ENCODE measurements around the gene ENDOV. TPM values are rescaled to one million over a fixed set of nuclear protein-coding genes. Genes with fewer than 3 reads are reported as not detected.

The ENDOV gene
- total RNA-seq, 2 donors from 2014 or later = 8.3 to 17.5 TPM

DNA sequence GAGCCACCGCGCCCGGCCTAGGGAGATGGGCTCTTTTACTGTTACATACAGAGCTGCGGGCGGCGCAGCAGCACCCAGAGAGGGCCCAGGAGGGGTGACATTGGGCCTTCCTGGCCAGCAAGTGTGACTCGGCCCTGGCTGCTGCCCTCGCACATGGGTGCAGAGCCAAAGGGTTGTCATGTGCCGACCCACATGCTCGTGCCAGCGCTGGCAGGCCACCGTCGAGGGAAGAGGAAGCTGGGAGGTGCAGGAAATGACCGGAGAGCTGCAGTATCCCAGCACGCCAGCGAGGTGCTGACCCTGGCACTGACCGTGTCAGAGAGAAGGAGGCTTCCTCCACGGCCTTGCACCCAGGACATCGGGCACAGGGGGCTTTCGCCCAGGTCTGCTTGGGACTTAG lies 8.0 kb downstream of the ENDOV start:
- peaks cover 8% of the 10 kb centered on the region for H3K4me1 ChIP-seq
- H3K27ac ChIP-seq = no peak overlapping the region
- H3K27me3 ChIP-seq = no peaks in the 10 kb centered on the region
- WGBS, 2 donors = 63 to 100% methylated on average over 3 to 19 of the region's 20 CpGs
- DNase-seq (no peak), ATAC-seq (no peak)
- TF ChIP-seq POLR2A (IDR thresholded peaks at IDR 0.05) = no peak
- TF ChIP-seq, protein P1, sequence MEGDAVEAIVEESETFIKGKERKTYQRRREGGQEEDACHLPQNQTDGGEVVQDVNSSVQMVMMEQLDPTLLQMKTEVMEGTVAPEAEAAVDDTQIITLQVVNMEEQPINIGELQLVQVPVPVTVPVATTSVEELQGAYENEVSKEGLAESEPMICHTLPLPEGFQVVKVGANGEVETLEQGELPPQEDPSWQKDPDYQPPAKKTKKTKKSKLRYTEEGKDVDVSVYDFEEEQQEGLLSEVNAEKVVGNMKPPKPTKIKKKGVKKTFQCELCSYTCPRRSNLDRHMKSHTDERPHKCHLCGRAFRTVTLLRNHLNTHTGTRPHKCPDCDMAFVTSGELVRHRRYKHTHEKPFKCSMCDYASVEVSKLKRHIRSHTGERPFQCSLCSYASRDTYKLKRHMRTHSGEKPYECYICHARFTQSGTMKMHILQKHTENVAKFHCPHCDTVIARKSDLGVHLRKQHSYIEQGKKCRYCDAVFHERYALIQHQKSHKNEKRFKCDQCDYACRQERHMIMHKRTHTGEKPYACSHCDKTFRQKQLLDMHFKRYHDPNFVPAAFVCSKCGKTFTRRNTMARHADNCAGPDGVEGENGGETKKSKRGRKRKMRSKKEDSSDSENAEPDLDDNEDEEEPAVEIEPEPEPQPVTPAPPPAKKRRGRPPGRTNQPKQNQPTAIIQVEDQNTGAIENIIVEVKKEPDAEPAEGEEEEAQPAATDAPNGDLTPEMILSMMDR (IDR thresholded peaks at IDR 0.05) = no peak
- intact Hi-C loops (cut with DNase I) = loop anchor here (5.0 to 10.0 kb wide), 2 partner anchors 559 to 682 kb away; no protein-coding TSS in a partner anchor
- no peaks in the 10 kb centered on the region for H3K9me3 ChIP-seq
- H3K4me3 ChIP-seq = no peak overlapping the region
- H3K36me3 ChIP-seq (replicated peaks in 1 of 2; ENCODE audit: insufficient read depth in 1 of 2, low read depth in 2 of 2) = peaks cover 0 to 2% of the 10 kb centered on the region in 2 donors

- no peak for DNase-seq
- intact Hi-C loops (cut with DNase I) = loop anchor here (5.0 to 10.0 kb wide), 2 partner anchors 559 to 681 kb away; no protein-coding TSS in a partner anchor
- peaks cover 8% of the 10 kb centered on the region for H3K4me1 ChIP-seq
- no peak overlapping the region for H3K27ac ChIP-seq
- H3K27me3 ChIP-seq = no peaks in the 10 kb centered on the region
- H3K36me3 ChIP-seq (replicated peaks in 1 of 2; ENCODE audit: insufficient read depth in 1 of 2, low read depth in 2 of 2) = peaks cover 0 to 2% of the 10 kb centered on the region in 2 donors
- H3K4me3 ChIP-seq = no peak overlapping the region
- no peaks in the 10 kb centered on the region for H3K9me3 ChIP-seq
- ATAC-seq = no peak
- no peak for TF ChIP-seq POLR2A (IDR thresholded peaks at IDR 0.05)
- TF ChIP-seq, protein P1 (IDR thresholded peaks at IDR 0.05) = no peak
- WGBS, 2 donors = 62 to 80% methylated on average over 2 to 11 of the region's 13 CpGs
Measured at GRCh38 chr17:80423536-80424225, 8.7 kb downstream of the ENDOV start.

DNA sequence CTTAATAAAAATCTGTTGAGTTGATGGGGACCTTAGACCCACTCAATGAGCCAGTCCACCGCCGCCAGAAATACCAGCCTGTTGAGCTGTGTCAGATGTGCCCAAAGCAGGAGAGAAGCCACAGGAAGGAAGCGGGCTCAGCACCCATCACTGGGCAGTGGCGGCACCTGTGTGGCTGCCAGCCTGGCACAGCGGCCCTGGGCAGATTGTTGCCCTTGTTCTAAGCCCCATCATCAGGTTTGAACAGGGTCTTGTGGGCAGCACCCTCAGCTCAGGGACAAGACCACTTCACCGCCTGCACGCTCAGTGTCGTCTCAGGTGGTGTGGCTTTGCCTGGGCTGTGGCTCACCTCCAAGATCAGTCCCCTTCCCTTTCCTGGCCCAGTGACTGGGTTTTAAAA lies 9.3 kb downstream of the ENDOV start:
- no peaks in the 10 kb centered on the region for H3K9me3 ChIP-seq
- no peak overlapping the region for H3K27ac ChIP-seq
- no peak overlapping the region for H3K4me3 ChIP-seq
- TF ChIP-seq, protein P1 (IDR thresholded peaks at IDR 0.05) = no peak
- no peak for TF ChIP-seq POLR2A (IDR thresholded peaks at IDR 0.05)
- H3K27me3 ChIP-seq = no peaks in the 10 kb centered on the region
- ATAC-seq = no peak
- H3K36me3 ChIP-seq (replicated peaks in 1 of 2; ENCODE audit: insufficient read depth in 1 of 2, low read depth in 2 of 2) = peaks cover 0 to 2% of the 10 kb centered on the region in 2 donors
- H3K4me1 ChIP-seq = peaks cover 8% of the 10 kb centered on the region
- no peak for DNase-seq
- 75 to 86% methylated on average over 4 to 8 of the region's 8 CpGs for WGBS, 2 donors
- intact Hi-C loops (cut with DNase I) = loop anchor here (5.0 to 10.0 kb wide), 2 partner anchors 558 to 681 kb away; no protein-coding TSS in a partner anchor

DNA sequence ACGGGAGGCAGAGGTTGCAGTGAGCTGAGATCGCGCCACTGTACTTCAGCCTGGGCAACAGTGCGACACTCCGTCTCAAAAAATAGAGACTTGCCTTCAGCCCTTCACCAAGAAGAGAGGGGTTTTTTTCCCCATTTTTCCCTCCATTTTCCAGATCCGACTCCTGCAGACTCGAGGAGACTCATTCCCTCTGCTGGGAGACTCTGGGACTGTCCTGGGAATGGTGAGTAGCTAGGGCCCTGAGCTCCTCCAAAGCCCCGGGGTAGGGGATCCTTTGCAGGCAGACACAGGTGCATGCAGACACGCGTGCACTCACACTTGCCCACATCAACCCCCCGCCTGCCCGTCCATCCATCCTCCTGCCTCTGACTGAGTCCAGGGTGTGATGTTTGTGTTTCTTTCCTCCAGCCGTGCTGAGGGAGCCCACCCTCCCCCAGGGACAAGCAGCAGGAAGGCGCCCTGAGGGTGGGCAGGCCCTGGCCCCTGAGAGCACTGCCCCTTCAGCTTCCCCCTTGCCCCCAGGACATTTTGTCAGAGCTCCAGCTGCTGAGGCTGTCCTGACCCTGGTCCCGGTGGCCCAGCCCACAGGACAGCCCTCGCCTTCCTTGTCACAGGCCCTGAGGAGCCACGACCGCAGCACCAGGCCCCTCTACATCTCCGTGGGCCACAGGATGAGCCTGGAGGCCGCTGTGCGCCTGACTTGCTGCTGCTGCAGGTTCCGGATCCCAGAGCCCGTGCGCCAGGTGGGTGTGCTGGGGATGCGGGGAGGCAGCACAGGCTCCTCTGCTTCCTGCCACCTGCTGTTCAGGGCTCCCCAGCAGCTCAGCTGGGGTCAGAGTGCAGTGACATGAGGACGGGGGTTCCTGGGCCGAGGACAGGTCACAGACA lies 10.2 kb downstream of the ENDOV start:
- WGBS, 2 donors = 73 to 77% methylated on average over 14 to 27 of the region's 27 CpGs
- ATAC-seq (no peak), DNase-seq (no peak)
- Histone ChIP-seq H3K4me3 (no peak overlapping the region), H3K4me1 (peaks cover 8% of the 10 kb centered on the region), H3K27me3 (no peaks in the 10 kb centered on the region), H3K9me3 (no peaks in the 10 kb centered on the region), H3K36me3 (replicated peaks in 1 of 2; ENCODE audit: insufficient read depth in 1 of 2, low read depth in 2 of 2) (no peaks in the 10 kb centered on the region), H3K27ac (no peak overlapping the region)
- intact Hi-C loops (cut with DNase I) = loop anchor here (5.0 to 10.0 kb wide), 3 partner anchors 147 to 680 kb away; no protein-coding TSS in a partner anchor
- TF ChIP-seq POLR2A (IDR thresholded peaks at IDR 0.05) = no peak
- TF ChIP-seq, protein P1 (IDR thresholded peaks at IDR 0.05) = no peak

Data from body of pancreas (tissue), 4 donors.